Trophoblast cell (in vitro differentiated cells and primary cell): ENCODE results near the gene FH.

Experiments
- DNase-seq, 2 donors: peaks; one replicate each; pipeline ENCODE4 v3.0.0-alpha.2; 2016
- H2AFZ ChIP-seq: 2 replicates; pipeline ENCODE4 v1.6.1; 2013; ENCODE audit warnings: low read length, moderate library complexity, mild to moderate bottlenecking; ENCODE audit not compliant: insufficient read depth, poor library complexity
- H2AK5ac ChIP-seq: 2 replicates; pipeline ENCODE4 v1.6.1; 2013; ENCODE audit warnings: mild to moderate bottlenecking, low read length
- H2BK120ac ChIP-seq: 2 replicates; pipeline ENCODE4 v1.6.1; 2013; ENCODE audit warnings: low read length, mild to moderate bottlenecking, moderate library complexity; ENCODE audit not compliant: insufficient read depth, poor library complexity
- H2BK12ac ChIP-seq: 2 replicates; pipeline ENCODE4 v1.6.1; 2013; ENCODE audit warnings: mild to moderate bottlenecking, low read length, moderate library complexity
- H2BK5ac ChIP-seq: 2 replicates; pipeline ENCODE4 v1.6.1; 2013; ENCODE audit warnings: low read length, low read depth, moderate library complexity, mild to moderate bottlenecking; ENCODE audit not compliant: poor library complexity
- H3K14ac ChIP-seq: 2 replicates; pipeline ENCODE4 v1.6.1; 2013; ENCODE audit warnings: mild to moderate bottlenecking, low read length
- H3K18ac ChIP-seq: 2 replicates; pipeline ENCODE4 v1.6.1; 2013; ENCODE audit warnings: mild to moderate bottlenecking, low read length
- H3K23ac ChIP-seq: 2 replicates; pipeline ENCODE4 v1.6.1; 2013; ENCODE audit warnings: low read length
- H3K27ac ChIP-seq: 2 replicates; pipeline ENCODE4 v1.5.1; 2013; ENCODE audit warnings: low read depth, mild to moderate bottlenecking, inconsistent platforms, low read length, moderate library complexity
- H3K27me3 ChIP-seq: 2 replicates; pipeline ENCODE4 v1.6.1; 2013; ENCODE audit warnings: inconsistent platforms, mild to moderate bottlenecking, low read length, moderate library complexity; ENCODE audit not compliant: insufficient read depth
- H3K36me3 ChIP-seq, 2 experiments: 1 replicate in 1 of 2; 2 replicates in 1 of 2; pipeline ENCODE4 v1.6.1; 2013; ENCODE audit warnings: low read length in 2 of 2, mild to moderate bottlenecking in 2 of 2, moderate library complexity in 1 of 2; ENCODE audit not compliant: insufficient read depth in 2 of 2, control insufficient read depth in 1 of 2
- H3K4ac ChIP-seq: 2 replicates; pipeline ENCODE4 v1.6.1; 2013; ENCODE audit warnings: low read depth, mild to moderate bottlenecking, low read length, moderate library complexity
- H3K4me1 ChIP-seq, 2 experiments: 1 replicate in 1 of 2; 2 replicates in 1 of 2; pipeline ENCODE4 v1.6.1; 2013; ENCODE audit warnings: low read length in 2 of 2, mild to moderate bottlenecking in 2 of 2, moderate library complexity in 1 of 2; ENCODE audit not compliant: insufficient read depth in 2 of 2, control insufficient read depth in 1 of 2
- H3K4me2 ChIP-seq: 2 replicates; pipeline ENCODE4 v1.6.1; 2013; ENCODE audit warnings: inconsistent platforms, mild to moderate bottlenecking, low read length, moderate library complexity
- H3K4me3 ChIP-seq: 2 replicates; pipeline ENCODE4 v1.5.1; 2013; ENCODE audit warnings: mild to moderate bottlenecking, low read depth, low read length, inconsistent platforms
- H3K79me1 ChIP-seq: one replicate; pipeline ENCODE4 v1.6.1; 2013; ENCODE audit warnings: low read length
- H3K79me2 ChIP-seq: 2 replicates; pipeline ENCODE4 v1.6.1; 2013; ENCODE audit warnings: low read length, mild to moderate bottlenecking; ENCODE audit not compliant: control insufficient read depth, insufficient read depth, poor library complexity
- H3K9ac ChIP-seq: 2 replicates; pipeline ENCODE4 v1.6.1; 2013; ENCODE audit warnings: mild to moderate bottlenecking, low read length
- H3K9me3 ChIP-seq: 2 replicates; pipeline ENCODE4 v1.6.1; 2013; ENCODE audit warnings: low read depth, mild to moderate bottlenecking, control low read depth, inconsistent platforms, low read length; ENCODE audit not compliant: insufficient read depth
- H4K12ac ChIP-seq: 2 replicates; pipeline ENCODE4 v1.6.1; 2013; ENCODE audit warnings: low read depth, mild to moderate bottlenecking, low read length, moderate library complexity
- H4K8ac ChIP-seq: 2 replicates; pipeline ENCODE4 v1.6.1; 2013; ENCODE audit warnings: low read depth, mild to moderate bottlenecking, low read length, moderate library complexity
- H4K91ac ChIP-seq: one replicate; pipeline ENCODE4 v1.6.1; 2013; ENCODE audit warnings: low read depth, mild to moderate bottlenecking, low read length, moderate library complexity
- whole genome bisulfite sequencing: extraction: QIAGEN DNeasy Blood & Tissue Kit; methylation state at CpG from one replicate; pipeline ENCODE4 v1.1.7; 2013; ENCODE audit warnings: missing lambda C conversion rate; ENCODE audit not compliant: insufficient read length, insufficient coverage; ENCODE audit errors: extremely low coverage; 5-methylcytosine and 5-hydroxymethylcytosine counted together

The FH gene

GRCh38 chr1:241503444-241503843 lies 16.1 kb downstream of the FH start:
- WGBS = no CpG with 5 or more reads among the region's 6 CpGs
- Histone ChIP-seq H3K4ac (no peak overlapping the region), H3K4me3 (no peak overlapping the region), H3K27ac (no peak overlapping the region), H3K9ac (no peak overlapping the region), H2BK5ac (no peak overlapping the region), H4K91ac (no peak overlapping the region), H3K14ac (no peak overlapping the region), H4K8ac (no peak overlapping the region), H2BK12ac (no peak overlapping the region), H2AK5ac (no peak overlapping the region), H3K27me3 (no peaks in the 10 kb centered on the region), H2BK120ac (no peak overlapping the region), H3K4me1 (no peaks in the 10 kb centered on the region), H3K9me3 (no peaks in the 10 kb centered on the region), H2AFZ (no peak overlapping the region), H4K12ac (no peak overlapping the region), H3K4me2 (no peak overlapping the region), H3K36me3 (peaks cover 12 to 19% of the 10 kb centered on the region in 2 experiments), H3K79me1 (no peaks in the 10 kb centered on the region), H3K79me2 (no peaks in the 10 kb centered on the region), H3K23ac (no peak overlapping the region), H3K18ac (no peak overlapping the region)
- peak; percentile 27 to 70 for DNase-seq

- Histone ChIP-seq H3K4me2 (no peak overlapping the region), H3K9ac (no peak overlapping the region), H2AFZ (no peak overlapping the region), H3K23ac (no peak overlapping the region), H2BK5ac (no peak overlapping the region), H3K9me3 (no peaks in the 10 kb centered on the region), H2AK5ac (no peak overlapping the region), H2BK120ac (no peak overlapping the region), H3K4ac (no peak overlapping the region), H4K12ac (no peak overlapping the region), H2BK12ac (no peak overlapping the region), H3K27ac (no peak overlapping the region), H4K91ac (no peak overlapping the region), H3K79me1 (no peaks in the 10 kb centered on the region), H3K4me3 (no peak overlapping the region), H3K14ac (no peak overlapping the region), H3K36me3 (peaks cover 16 to 23% of the 10 kb centered on the region in 2 experiments), H3K4me1 (no peaks in the 10 kb centered on the region), H4K8ac (no peak overlapping the region), H3K18ac (no peak overlapping the region), H3K79me2 (no peaks in the 10 kb centered on the region), H3K27me3 (no peaks in the 10 kb centered on the region)
- no CpG with 5 or more reads among the region's 2 CpGs for WGBS
- peak in 1 of 2 donors; percentile 18 for DNase-seq
Measured at GRCh38 chr1:241499910-241500309, 19.6 kb downstream of the FH start.

- no peak overlapping the region for H3K4me3 ChIP-seq
- no peak overlapping the region for H2AK5ac ChIP-seq
- no peaks in the 10 kb centered on the region for H3K79me1 ChIP-seq
- DNase-seq = no peak
- H2BK120ac ChIP-seq = no peak overlapping the region
- H4K12ac ChIP-seq = no peak overlapping the region
- no peak overlapping the region for H2BK5ac ChIP-seq
- WGBS = no CpG with 5 or more reads among the region's 5 CpGs
- no peaks in the 10 kb centered on the region for H3K27me3 ChIP-seq
- peaks cover 6 to 11% of the 10 kb centered on the region in 2 experiments for H3K36me3 ChIP-seq
- H3K9me3 ChIP-seq = no peaks in the 10 kb centered on the region
- H3K9ac ChIP-seq = no peak overlapping the region
- no peak overlapping the region for H3K18ac ChIP-seq
- no peak overlapping the region for H2BK12ac ChIP-seq
- no peak overlapping the region for H4K8ac ChIP-seq
- no peak overlapping the region for H3K4me2 ChIP-seq
- no peak overlapping the region for H3K27ac ChIP-seq
- H3K14ac ChIP-seq = no peak overlapping the region
- H3K79me2 ChIP-seq = no peaks in the 10 kb centered on the region
- H2AFZ ChIP-seq = no peak overlapping the region
- H4K91ac ChIP-seq = no peak overlapping the region
- H3K23ac ChIP-seq = no peak overlapping the region
- H3K4me1 ChIP-seq = no peaks in the 10 kb centered on the region
- no peak overlapping the region for H3K4ac ChIP-seq
Measured at GRCh38 chr1:241495741-241496140, 23.8 kb downstream of the FH start.

GRCh38 chr1:241488739-241489138 lies 30.8 kb downstream of the FH start:
- Histone ChIP-seq H3K27me3 (no peaks in the 10 kb centered on the region), H3K14ac (no peak overlapping the region), H4K8ac (no peak overlapping the region), H2AK5ac (no peak overlapping the region), H3K9ac (no peak overlapping the region), H3K18ac (no peak overlapping the region), H2BK5ac (no peak overlapping the region), H3K4me1 (no peaks in the 10 kb centered on the region), H3K4me3 (no peak overlapping the region), H3K9me3 (no peaks in the 10 kb centered on the region), H3K36me3 (no peaks in the 10 kb centered on the region), H3K79me1 (no peaks in the 10 kb centered on the region), H2BK120ac (no peak overlapping the region), H4K91ac (no peak overlapping the region), H2BK12ac (no peak overlapping the region), H3K79me2 (no peaks in the 10 kb centered on the region), H2AFZ (no peak overlapping the region), H4K12ac (no peak overlapping the region), H3K23ac (no peak overlapping the region), H3K27ac (no peak overlapping the region), H3K4ac (no peak overlapping the region), H3K4me2 (no peak overlapping the region)
- no peak for DNase-seq
- no CpG with 5 or more reads among the region's 1 CpG for WGBS
